Smooth muscle cell of the brain vasculature (primary cell): Measurements from ENCODE around the gene RHOBTB3.
A peak's percentile ranks its signal among the peaks of the same experiment; 100 is the strongest.
"Not testable (repeated sequence)": the region's sequence is repeated elsewhere in the genome, so short reads cannot be mapped to it uniquely, and the experiment has no call there.

ENCODE experiments used
- DNase-seq: peaks from one replicate; pipeline ENCODE4 v3.0.0-alpha.2; 2012; ENCODE audit warnings: low read depth, low spot score

Gene RHOBTB3, protein sequence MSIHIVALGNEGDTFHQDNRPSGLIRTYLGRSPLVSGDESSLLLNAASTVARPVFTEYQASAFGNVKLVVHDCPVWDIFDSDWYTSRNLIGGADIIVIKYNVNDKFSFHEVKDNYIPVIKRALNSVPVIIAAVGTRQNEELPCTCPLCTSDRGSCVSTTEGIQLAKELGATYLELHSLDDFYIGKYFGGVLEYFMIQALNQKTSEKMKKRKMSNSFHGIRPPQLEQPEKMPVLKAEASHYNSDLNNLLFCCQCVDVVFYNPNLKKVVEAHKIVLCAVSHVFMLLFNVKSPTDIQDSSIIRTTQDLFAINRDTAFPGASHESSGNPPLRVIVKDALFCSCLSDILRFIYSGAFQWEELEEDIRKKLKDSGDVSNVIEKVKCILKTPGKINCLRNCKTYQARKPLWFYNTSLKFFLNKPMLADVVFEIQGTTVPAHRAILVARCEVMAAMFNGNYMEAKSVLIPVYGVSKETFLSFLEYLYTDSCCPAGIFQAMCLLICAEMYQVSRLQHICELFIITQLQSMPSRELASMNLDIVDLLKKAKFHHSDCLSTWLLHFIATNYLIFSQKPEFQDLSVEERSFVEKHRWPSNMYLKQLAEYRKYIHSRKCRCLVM

DNA sequence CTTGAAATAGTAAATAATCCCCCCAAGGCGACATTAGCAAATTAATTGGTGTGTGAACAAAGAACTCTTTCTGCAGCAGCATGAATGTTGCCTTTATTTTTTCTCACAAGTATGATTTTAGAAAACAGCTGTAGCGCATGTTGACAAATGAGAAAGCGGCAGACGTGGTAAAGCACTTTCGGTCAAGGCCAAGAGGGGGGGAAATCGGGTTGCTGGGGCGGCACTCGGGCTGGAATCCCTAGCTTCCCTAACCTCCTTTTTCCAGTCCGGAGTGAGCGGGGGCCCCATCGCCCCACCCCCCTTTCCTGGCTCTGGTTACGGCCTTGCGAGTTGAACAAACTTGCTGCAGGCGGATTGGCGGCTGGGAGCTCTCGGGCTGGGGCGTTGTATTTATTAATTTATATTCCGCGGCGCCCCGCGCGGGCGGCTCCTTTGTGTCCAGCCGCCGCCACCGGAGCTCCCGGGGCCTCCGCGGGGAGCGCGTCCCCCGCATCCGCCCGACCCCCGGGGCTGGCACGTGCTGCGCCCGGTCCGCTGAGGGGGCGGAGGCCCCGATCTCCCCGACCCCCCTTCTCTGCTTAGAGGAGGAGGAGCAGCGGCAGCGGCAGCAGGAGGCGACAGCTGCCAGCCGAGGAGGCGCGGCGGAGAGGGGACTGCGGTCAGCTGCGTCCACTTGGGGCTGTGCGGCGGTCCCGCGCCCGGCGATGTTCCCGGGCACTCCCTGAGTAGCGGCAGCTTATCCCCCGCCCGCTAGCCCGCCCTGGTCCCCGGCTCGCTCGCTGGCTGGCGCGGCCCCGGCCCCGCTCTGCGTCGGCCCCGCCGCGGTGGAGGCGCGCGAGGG lies at the start of gene RHOBTB3:
RHOBTB3 (plus strand) TSS at position 607 of the 841 bp plus-strand sequence. CDS start 347 bp downstream, outside the sequence.
- DNase-seq: peak; percentile 71

DNA sequence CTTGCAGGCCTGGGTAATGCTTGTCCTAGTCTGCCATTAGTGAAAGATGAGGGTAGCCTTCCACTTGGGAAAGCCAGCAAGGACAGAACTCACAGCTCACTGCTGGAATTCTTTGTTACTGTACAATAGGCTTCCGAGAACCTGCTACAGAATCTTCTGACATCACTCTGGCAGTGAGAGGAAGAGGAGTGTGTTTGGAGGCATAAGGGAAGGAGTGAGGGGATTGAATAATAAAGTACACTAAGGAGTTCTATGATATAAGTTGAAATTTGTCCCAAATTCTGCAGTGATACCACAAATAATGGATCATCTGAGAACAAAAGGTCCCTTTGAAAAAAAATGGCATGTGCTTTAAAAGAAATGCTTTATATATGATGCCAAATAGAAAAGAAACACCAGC lies 48.2 kb upstream of the RHOBTB3 start, which contains the start of gene SPATA9:
SPATA9 (minus strand) TSS at position 101 of the 400 bp plus-strand sequence. CDS start 137 bp downstream, outside the sequence.
- DNase-seq: no peak

DNA sequence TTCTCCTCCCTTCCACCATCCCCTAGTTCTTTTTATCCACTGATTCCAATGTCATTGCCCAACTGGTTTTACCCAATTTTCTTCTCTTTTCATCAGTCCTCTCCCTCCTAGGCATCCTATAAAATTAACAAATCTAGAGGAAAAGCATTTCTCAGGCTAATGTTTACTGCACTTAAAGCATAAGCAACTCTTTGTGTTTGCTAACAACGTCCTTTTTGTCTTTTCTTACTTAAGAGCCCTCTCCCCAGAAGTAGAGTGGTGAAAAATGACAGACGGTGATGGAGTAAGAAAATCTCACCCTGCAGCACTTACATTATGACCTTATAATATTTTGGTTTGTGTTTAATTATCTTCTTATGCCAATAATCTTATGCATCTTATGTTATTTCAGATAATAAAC lies 46.8 kb upstream of the RHOBTB3 start:
- no peak for DNase-seq

DNA sequence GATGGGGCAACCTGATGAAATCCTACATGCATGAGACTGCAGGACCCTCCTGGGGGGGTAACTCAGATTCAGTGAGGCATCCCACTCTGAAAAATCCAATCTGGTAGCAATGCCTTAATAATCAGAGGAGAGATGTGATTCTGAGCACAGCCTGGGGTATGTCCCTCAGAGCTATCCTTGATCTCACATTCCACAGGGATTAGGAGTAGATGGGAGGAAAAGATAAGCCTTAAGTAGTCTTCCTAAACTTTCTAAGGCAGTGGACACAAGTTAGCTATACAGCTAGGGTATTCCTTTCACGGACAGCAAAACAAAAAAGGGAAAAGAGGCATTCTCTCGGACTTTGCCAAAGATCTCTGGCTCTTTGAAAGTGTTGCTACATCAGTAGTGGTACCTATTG lies 44.5 kb upstream of the RHOBTB3 start:
- DNase-seq: no peak

DNA sequence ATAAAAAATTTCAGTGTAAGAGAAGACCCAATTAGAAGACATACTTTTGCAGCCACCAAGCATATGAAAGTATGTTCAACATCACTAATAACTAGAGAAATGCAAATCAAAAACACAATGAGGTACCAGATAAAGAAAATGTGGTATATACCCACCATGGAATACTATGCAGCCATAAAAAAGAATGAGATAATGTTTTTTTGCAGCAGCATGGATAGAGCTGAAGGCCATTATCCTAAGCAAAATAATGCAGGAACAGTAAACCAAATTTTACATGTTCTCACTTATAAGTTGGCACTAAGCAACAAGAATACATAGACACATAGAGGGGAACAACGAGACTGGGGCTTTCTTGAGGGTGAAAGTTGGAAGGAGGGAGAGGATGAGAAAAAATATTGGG lies 41.5 kb upstream of the RHOBTB3 start:
- no peak for DNase-seq

DNA sequence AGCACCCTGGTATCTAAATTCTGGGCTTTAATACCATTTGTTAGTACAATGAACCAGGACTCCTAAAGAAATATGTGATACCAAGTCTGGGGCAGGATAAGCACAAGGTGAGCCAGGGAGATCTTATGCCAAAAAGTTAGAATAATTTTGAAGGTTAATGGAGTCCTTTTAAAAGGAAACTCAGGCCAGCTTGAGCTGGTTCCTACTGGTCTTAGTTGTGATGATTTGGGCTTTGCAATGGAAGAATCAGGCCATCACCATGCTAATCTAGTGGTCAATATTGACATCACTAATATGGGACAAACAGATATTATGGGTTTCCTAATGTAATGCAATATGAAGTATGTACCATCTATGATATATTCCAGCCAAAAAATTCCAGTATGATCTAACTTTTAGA lies 40.8 kb upstream of the RHOBTB3 start:
- no peak for DNase-seq

DNA sequence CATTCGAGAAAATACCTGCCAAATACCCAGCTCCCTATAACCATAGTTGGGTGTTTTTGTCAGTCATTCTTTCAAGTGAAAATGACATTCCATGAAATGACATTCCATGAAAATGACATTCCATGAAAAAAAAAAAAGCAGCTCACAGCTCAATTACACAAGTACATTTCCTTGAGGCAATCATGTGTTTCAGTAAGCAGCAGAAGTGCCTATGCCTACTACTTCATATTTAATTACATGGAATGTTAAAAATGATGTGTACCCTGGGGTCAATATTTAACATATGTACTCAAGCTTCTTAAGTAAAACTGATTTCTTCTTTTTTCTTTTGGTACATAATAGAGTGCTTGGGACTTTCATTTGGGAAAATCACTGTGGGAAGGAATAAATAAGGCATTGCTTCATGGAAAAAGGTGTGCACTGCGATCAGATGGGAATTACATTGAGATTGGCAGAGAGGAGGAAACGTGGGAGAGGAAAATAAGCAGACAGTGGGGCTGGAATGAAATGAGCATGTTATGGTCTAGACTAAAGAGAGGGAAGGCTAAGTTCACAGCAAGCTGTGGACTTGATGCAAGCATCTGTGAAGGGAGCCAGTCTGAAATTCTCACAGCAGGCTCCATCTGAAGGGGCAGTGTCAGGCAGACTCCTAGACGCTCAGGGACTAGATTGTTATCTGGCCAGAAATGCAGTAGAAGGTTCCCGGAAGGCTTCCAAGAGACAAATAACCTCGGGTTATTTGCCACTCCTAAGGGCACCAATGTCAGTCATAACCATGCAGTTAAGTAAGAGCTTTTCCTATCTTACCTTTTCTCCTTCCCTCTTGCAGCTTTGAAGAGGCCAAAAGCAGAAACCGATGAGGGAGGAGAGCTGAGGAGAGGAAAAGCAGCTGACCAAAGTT lies 33.1 kb upstream of the RHOBTB3 start:
- no peak for DNase-seq

DNA sequence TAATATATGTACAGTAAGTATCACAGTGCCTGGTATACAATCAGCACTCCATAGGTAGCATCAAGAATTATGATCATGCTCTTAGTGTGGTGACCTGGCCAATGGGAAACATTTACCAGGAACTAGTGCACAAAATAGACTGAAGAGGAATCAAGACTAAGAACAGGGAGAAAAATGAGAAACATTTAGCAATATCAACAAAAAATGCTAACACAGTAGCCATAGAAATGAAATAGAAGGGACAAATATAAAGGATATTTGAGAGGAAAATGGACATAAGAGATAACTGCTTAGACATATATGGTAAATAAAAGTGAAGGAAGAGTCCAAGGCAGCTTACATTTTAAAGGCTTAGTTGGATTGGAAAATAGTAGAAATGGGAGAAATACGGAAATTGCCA lies 31.8 kb upstream of the RHOBTB3 start:
- no peak for DNase-seq

DNA sequence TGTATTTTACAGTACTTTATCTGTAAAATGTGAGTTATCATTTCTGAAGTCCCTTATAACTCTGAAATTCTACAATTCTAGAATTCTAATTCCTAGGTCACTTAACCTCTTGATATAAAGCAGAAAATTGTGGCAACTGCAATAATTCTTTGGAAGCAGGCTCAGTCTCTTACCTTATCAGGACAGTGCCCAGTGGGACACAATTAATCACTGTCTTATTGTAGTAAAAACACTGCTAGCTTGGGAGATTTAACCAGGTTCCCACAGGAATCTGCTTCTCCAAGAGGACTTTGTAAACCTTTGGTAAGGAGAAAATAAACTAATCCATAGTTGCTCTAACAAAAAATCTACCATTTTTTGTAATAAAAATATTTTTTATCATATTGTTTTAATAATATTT lies 30.1 kb upstream of the RHOBTB3 start:
- no peak for DNase-seq

DNA sequence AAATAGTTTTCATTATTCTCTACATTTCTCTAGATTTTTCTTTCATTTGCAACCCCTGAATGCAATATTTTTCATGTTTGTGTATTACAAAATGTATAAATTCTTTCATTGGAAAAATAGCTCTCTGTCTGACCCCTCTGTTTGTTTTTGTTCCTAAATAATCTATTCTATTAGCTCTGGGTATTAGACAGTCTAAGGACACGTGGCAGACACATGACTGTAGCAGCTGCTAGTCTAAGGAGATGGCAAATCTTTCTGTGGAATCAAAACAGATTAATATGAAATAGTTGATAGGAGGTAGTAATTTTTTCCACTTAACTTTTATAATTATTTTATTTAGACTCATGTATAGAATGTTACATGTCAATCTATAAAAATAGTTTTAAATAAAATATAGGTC lies 27.0 kb upstream of the RHOBTB3 start:
- DNase-seq: no peak

DNA sequence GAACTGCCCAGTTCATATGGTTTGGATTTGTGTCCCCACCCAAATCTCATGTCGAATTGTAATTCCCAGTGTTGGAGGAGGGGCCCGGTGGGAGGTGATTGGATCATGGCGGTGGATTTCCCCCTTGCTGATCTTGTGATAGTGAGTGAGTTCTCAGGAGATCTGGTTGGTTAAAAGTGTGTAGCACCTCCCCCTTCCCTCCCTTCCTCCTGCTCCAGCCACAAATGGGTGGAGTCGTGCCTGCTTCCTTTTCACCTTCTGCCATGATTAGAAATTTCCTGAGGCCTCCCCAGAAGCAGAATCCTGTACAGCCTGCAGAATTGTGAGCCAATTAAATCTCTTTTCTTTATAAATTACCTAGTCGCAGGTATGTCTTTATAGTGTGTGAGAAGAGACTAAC lies 24.9 kb upstream of the RHOBTB3 start:
- not testable (repeated sequence) for DNase-seq

DNA sequence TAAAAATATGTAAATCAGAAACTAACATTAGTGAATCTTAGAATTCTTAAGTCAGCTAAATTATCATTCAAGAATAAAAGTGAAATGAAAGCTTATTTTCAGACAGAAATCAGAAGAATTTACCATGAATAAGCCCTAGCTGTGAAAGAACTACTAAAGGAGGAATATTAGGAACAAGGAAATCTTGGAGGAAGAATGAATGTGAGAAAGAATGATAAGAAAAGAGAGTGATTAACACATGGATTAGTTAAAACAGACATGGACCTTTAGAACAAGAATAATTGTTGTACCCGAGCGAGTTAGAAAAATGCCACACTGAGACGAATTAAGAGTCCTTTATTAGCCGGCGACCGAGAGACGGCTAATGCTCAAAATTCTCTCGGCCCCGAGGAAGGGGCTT lies 24.1 kb upstream of the RHOBTB3 start:
- no peak for DNase-seq

DNA sequence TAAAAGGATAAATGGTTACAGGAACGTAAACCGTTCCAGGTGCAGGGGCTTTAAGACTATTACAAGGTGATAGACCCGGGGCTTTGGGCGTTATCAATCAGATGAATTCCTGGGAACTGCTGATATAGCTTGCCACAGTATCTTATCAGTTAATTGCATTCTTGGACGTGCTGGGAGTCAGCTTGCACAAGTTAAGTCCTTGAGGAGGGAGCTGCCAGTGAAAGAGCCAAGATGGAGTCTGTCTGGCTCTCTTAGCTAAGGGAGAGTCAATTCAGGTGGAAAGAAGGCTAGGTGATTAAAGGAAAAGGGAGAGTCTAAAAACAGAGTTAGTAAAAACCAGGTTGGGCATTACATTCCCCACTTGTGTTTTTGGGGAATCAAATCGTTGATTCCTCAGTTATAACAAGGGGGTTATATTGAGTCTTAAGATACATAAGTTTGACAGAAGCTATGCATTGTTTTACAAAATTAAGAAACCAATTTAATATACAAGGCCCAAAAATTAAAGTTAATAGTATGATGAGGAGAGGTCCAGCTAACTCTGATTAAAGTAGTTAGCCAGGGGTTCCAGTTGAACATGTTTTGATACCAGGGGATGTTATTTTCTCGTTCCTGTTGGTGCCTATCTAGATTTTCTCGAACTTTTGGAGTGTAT lies 23.5 kb upstream of the RHOBTB3 start:
- not testable (repeated sequence) for DNase-seq

DNA sequence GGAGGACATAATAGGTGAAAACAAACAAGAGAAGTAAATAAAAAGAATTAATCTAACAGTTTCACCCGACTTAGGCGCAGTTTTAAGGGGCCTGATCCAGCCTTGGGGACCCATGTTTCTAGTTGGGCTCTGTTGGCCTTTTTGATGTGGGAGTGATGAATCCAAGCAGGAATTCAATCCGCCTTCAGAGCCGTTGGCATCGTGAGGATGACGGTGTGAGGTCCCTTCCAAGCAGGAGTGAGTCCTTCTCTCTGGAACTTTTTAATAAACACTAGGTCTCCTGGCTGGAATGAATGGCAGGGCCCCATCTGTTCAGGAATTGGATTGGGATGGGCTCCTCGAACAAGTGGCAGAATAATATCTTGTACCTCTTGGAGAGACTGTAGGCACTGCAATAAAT lies 22.3 kb upstream of the RHOBTB3 start:
- DNase-seq: no peak

DNA sequence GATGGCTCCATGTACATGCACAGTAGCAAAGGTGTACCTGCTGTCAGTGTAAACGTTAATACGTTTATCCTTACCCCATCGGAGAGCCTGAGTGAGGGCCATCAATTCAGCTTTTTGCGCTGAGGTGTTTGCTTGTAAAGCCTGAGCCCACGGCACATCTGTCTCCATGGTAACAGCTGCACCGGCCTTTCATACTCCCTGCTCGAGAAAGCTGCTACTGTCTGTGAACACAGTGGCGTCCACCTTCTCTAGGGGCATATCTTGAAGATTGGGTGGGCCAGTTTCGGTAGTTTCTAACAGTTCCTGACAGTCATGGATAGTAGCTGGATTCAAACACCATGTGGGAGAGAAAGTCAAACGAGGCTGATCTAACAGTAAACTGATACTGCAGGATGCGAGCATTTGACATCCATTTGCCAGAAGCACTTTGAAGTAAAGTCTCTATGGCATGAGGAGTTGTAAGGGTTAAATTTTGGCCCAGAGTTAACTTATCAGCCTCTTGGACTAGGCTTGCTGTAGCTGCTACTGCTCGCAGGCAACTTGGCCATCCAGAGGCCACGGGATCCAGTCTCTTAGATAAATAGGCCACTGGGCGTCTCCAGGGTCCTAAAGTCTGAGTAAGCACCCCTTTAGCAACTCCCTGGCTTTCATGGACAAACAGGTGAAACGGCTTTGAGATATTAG lies 21.0 kb upstream of the RHOBTB3 start:
- DNase-seq: no peak

DNA sequence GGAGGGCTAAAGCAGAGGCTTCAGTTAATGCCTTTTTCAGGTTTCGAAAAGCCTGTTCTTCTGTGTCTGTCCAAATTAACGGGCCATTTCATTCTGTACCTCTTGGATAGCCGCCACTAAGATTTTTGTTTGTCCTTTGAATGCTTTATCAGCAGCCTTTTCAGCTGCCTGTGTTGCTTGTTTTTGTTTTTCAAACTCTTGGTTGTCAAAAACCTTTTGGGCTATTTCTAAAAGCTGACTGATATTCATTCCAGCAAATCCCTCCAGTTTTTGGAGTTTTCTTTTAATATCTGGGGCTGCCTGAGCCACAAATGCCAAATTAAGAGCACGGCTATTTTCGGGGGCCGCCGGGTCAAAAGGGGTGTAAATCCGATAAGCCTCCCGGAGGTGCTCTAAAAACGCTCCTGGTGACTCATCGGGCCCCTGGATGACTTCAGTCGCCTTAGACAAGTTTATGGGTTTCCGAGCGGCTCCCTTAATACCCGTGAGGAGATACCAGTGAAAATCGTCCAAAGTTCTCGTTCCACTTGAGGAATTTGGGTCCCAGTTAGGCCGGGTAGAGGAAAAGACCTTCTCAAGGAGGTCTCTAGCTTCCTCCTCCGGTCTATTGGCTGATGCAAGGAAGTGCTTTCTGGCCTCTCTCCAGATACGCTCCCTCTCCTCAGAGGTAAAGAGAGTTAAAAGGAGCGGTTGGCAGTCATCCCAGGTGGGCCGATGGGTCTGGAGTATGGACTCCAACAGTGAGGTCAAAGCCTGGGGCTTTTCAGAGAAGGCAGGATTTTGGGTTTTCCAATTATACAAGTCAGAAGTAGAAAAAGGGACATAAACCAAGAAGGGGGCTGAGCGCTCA lies 20.3 kb upstream of the RHOBTB3 start:
- not testable (repeated sequence) for DNase-seq

DNA sequence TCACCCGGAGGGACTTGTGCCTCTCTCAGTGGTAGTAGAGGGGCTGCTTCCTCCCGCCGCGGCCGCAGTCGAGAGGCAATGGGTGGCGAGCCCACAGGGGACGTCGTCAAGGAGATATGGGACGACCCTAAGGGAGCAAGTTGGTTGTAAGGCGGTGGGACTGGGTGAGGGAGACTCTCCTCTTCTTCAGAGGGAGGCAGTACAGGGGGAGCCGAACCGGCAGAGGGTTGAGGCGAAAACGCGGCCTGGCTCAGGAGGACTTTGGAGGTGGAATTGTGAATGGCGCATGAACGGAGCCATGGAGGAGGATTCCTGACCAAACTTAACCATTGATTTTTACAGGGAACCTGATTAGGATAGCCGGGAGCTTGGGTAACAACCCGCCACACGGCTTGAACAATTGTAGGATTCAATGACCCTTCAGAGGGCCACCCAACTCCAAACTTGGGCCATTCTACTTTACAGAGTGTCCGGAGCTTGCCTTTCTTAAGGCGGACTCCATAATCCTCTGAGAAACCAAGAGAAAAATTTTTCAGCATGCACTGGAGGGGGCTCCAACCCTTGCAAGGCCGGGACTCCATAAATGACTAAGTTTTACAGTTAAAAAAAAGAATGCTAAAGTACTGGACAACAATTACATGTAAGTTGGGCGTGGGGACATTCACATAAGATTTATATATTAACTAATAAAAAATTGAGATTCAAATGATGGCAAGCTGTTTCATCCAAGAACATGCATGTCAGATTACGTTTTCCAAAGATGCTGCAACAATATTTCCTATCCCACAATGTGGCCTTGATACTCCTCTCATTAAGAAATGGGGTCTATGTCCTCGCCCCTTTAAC lies 19.4 kb upstream of the RHOBTB3 start:
- no peak for DNase-seq

DNA sequence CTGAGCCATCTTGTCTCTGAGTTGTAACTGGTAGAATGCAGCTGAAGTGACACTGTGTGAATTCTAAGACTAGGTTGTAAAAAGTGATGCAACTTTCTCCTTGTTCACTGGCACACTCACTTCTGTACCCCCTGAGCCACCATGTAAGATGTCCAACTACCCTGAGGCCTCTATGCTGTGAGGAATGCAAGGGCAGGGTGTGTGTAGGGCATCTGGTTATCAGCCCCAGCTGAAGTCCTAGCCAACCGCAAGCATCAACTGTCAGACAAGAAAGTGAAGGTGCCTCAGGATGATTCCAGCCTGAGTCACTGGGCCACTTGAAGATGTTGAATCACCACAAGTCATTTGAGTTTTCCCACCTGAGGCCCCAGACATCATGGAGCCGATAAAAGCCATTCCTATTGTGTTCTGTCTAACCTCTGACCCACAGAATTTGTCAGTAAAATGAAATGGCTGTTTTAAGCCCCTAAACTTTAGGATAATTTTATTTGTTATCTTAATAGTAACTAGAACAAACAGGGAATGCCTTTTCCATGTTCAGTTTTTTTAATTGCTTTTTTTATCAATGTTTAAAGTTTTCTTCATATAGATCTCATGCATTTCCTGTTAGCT lies 18.7 kb upstream of the RHOBTB3 start:
- DNase-seq: no peak
